NCI-H187 treated with DMSO at 0.1 percent for 48 hours (cell line): Measurements from ENCODE around the gene FBL.
A peak's percentile ranks its signal among the peaks of the same experiment; 100 is the strongest.

ENCODE experiments used
- DNase-seq: peaks from one replicate; lab custom pipeline; 2025; lab: John Stamatoyannopoulos, UW

The FBL gene

GRCh38 chr19:39842693-39843435, 3.3 kb downstream of the FBL start:
- DNase-seq, result no peak

- no peak for DNase-seq
These were observed 5.1 kb downstream of the FBL start for GRCh38 chr19:39841041-39841440.

GRCh38 chr19:39840492-39840891, 5.7 kb downstream of the FBL start:
- DNase-seq, result no peak

- DNase-seq, result no peak
These were observed 6.4 kb downstream of the FBL start for GRCh38 chr19:39839678-39840327.

GRCh38 chr19:39838569-39838968, 7.6 kb downstream of the FBL start:
- DNase-seq, result no peak

GRCh38 chr19:39837978-39838377, 8.2 kb downstream of the FBL start:
- DNase-seq, result no peak

GRCh38 chr19:39834287-39834841, 11.8 kb downstream of the FBL start:
- no peak for DNase-seq

- peak; percentile 92 for DNase-seq
These were observed 12.5 kb downstream of the FBL start, which contains the start of gene DYRK1B for GRCh38 chr19:39833464-39834286. Gene DYRK1B (minus strand): TSS chr19:39834162. CDS start chr19:39831867, 2,295 bp downstream.

- DNase-seq, result no peak
These were observed 13.1 kb downstream of the FBL start for GRCh38 chr19:39833160-39833463.

GRCh38 chr19:39832341-39833083, 13.7 kb downstream of the FBL start:
- no peak for DNase-seq

- DNase-seq, result no peak
These were observed 14.5 kb downstream of the FBL start for GRCh38 chr19:39831679-39832078.

- DNase-seq, result no peak
These were observed 15.3 kb downstream of the FBL start for GRCh38 chr19:39830847-39831246.

GRCh38 chr19:39830406-39830805, 15.8 kb downstream of the FBL start:
- DNase-seq, result no peak

GRCh38 chr19:39829702-39830275, 16.4 kb downstream of the FBL start:
- no peak for DNase-seq

GRCh38 chr19:39828654-39829032, 17.5 kb downstream of the FBL start:
- no peak for DNase-seq

GRCh38 chr19:39828015-39828653, 18.0 kb downstream of the FBL start:
- no peak for DNase-seq

- DNase-seq, result no peak
These were observed 19.0 kb downstream of the FBL start for GRCh38 chr19:39827216-39827615.

GRCh38 chr19:39826311-39826945, 19.8 kb downstream of the FBL start:
- DNase-seq, result no peak

- no peak for DNase-seq
These were observed 20.6 kb downstream of the FBL start for GRCh38 chr19:39825531-39826076.

GRCh38 chr19:39825093-39825463, 21.1 kb downstream of the FBL start:
- DNase-seq, result no peak
